GM21360 (cell line): Measurements from ENCODE around the gene HMGB3.
"Not testable (repeated sequence)": the region's sequence is repeated elsewhere in the genome, so short reads cannot be mapped to it uniquely, and the experiment has no call there.

Experiments used
- ATAC-seq: cut with Tn5 transposase; IDR thresholded peaks from one replicate; pipeline ENCODE4 v1.9.1; 2021; ENCODE audit warnings: mild to moderate bottlenecking, moderate library complexity; ENCODE audit not compliant: unreplicated experiment

The HMGB3 gene

DNA sequence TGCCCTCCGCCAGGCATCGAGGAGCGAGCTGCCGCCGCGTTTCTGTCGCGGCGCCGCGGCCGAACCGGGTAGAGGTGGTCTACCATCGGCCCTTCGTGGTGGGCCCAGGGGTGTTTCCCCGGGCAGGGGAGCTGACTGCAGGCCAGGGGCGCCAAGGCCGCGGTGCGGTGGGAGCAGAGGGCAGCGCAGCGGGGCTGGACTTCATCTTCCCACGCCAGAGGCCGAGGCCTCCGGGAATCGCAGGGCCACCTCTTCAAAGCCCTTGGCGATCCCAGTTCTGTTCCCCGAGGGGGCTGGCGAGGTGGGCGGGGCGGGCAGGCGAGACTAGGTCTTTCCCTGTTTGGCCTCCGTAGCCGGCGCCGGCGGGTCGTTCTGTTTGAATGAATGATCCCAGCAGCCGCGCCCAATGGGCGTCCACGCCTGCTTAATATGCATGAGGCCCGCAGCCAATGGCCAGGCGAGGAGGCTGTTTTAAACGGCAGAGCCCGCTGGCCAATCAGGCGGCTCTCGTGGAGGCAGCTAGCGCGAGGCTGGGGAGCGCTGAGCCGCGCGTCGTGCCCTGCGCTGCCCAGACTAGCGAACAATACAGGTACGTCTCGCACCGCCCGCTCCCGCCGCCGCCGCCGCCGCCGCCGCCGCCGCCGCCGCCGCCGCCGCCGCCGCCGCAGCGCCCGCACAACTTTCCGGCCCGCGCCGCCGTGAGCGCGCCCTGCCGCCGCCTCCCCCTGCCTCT, at the start of gene HMGB3:
Gene HMGB3, plus strand, starts transcription at position 548 of the 733 bp plus-strand sequence. CDS start 2,265 bp downstream, outside the sequence.
- ATAC-seq, result peak; percentile 95

DNA sequence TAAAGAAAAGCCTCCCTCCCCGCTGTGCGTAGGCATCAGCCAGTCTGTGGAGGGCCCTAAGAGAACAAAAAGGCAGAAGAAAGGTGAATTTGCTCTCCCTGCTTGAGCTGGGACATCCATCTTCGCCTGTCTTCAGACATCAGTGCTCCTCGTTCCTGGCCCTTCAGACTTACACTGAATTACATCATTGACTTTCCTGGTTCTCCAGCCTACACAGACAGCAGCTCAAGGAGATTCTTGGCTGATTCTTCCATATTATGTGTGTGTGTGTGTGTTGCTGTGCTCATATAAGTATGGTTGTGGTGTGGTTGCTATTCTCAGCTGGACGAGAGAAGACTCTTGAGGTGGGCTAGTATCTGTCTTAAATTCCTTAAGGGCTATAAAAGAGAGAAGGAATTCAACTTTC, 49.2 kb upstream of the HMGB3 start:
- ATAC-seq, result no peak

DNA sequence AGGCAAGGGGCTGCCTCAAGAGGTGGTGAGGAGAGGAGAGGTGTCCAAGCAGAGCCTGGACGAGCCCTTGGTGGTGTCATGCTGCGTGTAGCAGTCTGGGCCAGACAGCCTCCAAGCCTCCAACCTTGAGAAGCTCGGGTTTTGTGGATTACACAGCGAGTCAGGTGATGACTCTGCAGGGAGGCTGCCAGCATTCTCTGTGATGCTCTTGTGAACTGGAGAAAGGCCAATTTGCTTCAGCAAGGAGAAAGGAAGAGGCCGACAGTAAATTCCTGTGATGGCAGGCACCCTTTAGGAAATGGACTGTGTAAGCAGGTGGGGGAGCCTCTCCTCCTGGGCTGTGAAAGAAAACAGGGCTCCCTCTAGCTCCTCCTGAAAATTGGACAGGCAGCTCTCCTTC, 48.7 kb upstream of the HMGB3 start:
- ATAC-seq, result no peak

DNA sequence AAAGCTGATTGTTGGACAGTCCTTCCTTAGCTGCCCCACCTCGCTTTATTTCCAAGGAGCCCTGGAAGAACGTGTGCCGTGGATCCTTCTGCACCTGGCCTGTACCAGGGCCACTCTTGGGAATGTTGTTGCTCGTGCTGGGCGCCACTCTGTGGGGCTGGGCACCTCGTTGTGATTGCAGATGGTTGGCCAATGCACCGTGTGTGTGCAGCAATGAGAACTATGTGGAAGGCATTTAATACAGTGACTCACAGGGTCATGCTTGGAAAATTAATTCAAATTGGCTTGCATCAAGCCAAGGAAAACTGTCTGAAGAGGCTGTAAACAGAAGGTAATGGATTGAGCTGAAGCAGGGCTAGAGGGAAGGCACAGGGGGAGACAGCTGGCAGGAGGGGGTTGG, 47.7 kb upstream of the HMGB3 start:
- ATAC-seq, result no peak

DNA sequence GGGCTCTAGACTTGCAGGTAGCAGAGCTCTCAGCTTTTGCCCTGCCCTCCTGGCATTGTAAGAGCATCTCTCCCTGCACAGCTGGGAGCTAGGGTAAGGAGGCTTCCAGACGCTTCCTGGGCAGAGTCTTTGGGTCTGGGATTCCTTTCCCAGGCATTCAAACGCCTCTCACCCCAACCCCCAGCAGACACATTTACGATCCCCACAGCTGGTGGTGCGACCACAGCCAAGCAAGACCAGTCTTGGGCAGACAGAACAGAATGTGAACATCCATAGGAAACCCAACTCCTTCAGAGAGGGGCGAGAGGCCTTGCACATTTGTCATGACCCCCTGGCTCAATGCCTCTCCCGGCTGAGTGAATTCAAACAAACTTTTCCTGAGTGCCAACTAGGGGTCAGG, 46.6 kb upstream of the HMGB3 start:
- ATAC-seq, result no peak

DNA sequence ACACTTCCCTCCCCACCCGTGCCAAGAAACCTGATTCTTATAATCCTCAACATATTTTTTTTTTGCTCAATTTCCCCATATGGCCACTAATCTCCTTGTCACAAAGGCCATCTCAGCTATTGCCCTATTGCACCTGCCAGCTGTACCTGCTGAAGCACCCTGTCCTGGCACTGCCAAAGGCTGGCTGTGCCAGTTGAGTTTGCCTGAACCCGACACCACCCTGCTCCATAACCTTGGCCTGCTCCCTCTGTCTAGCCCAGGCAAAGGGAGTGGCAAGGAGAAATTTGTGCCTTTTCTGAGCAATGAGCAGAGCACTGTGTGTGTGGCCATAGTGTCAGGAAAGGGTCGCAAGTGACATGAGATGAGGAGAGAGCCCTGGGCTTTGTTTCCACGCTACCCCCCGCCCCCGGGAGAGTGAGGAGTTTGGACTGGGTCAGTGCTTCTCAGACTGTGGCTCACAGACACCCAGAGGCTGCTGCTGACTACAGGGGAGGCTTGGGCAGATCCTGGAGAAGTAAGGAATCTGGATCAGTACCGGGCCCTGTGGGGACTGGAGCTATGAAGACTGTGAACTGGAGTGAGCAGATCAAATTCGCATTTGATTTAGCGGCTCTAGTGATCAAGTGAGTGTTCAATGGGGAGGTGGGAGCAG, 42.2 kb upstream of the HMGB3 start:
- ATAC-seq, result no peak

DNA sequence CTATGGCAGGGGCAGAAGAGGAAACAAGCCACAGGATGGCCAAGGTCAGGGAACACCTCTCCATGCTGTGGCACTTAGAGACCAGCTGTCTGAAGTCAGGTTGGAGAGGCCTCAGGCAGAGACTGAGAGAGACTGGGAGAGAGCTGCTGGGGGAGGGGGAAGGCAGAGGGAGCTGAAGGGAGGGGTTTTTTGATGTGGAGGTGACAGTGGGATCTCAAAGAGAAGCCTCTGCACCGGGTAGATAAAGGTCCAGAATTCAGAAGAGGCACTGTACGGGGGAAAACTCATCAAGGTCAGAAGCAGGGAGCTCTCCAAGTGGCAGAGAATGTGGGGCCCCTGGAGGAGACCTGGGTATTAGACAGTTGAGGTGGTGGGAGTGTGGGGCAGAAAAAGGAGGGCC, 41.6 kb upstream of the HMGB3 start:
- ATAC-seq, result no peak

DNA sequence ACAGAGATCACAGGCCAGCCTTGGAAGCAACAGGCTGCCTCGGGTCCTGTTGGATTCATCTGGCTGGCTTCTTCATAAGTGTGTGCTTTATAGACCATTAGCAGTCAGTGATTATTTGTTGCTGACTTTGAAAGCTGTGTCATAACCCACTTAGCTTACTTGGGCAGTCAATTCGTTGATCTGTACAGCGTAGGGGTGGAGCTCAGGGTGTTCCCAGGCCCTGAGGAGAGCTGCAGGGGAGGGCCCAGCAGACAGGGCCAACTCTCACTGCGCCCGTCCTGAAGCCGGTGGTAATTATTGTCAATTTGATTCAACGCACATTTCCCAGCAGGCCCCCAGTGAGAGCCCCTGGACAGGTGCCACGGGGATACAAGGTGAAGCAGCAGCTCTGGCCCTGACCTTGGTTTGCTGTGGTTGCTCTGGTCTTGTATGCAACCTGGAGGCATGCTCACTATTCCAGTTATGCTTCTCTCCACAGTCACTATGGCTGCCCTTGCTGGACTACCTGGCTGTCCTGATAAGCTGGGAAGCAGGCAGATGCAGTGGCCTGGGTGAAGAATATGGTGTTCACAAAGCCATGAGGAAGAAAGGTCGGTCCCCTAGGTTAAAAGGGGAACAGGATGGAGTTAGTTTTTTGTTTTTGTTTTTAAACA, 40.1 kb upstream of the HMGB3 start:
- no peak for ATAC-seq

DNA sequence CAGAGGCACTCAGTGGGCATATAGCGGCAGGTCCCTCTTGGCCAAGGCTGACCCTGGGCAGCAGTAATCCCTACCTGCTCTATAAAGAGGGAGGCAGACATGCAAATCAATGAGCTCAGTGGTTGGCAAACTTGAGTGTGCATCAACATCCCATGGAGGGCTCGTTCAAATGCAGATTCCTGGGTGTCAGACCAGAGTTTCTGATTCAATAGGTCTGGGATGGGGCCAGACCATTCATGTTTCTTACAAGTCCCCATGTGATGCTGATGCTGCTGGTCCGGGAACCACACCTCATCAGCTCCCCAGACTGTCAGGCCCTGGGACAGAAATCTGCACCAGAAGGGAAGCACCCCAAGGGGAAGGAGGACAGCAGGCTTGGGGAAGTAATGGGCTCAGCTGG, 38.9 kb upstream of the HMGB3 start:
- ATAC-seq, result no peak

DNA sequence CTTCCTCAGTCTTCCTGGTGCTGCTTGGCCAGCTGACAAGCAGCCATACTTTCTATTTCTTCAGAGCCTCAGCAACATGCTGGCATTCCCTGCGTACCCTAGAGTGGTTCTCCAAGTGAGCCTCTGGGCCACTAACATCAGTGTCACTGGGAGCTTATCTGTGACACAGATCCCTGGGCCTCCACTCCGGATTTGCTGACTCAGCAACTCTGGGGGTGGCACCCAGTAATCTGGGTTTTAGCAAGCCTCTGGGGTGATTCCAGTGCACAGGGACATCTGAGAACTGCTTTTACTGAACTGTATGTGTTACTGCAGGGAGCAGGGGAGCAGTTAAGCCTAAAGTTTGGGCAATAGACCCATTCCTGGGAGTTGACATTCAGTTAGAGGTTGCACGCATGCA, 28.2 kb upstream of the HMGB3 start:
- no peak for ATAC-seq

DNA sequence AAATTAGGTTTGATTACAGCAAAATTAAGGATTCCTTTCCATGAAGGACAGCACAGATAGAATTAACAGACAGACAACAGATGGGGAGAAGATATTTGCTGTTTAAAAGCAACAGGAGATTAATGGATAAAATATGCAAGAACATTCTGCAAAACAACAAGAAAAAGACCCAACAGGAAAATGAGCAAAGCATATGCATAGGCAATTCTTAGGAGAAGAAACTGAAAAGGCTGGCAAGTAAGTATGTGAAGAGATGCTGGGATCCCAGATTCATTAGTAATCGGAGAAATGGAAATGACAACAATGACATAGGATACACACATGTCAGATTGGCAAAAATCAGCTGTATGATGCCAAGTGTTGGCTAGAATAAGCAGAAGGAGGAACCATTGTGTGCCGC, 27.5 kb upstream of the HMGB3 start:
- no peak for ATAC-seq

DNA sequence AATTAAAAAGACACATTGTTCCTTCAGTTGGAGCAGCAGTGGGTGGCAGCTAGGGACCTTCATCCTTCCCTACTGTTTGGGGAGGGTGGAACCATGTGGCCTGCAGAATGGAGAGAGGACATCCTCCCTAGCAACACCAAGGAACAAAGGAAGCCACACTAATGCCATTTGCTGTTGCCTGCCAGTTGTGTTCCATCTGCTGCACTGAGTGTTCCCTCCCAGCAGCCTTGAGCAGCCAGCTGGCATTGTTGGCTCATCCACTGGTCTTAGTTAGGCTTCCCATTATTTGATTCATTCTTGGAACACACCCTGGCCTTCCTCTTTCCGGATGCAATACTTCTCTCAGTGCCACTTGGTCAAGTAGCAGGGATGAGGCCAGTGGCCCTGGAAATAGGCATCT, 25.0 kb upstream of the HMGB3 start:
- no peak for ATAC-seq

DNA sequence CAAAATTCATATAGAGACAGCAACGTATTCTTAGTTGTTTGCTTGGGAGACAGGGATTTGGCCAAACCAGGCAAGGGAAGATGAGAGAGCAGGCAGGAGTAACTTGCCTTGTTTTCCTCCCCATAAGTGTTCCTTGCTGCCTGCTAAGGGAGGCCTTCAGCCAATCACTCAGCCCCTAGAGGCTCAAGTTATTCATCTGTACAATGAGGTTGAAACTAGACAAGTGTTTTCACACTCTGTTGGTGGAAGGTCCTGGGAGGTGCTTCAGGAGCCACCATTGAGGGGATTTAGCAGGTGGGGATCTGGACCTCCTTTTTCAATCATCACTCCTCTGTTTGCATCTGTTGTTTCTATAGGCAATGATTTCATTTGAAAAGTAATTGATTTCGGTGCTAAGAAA, 23.6 kb upstream of the HMGB3 start:
- ATAC-seq, result no peak

DNA sequence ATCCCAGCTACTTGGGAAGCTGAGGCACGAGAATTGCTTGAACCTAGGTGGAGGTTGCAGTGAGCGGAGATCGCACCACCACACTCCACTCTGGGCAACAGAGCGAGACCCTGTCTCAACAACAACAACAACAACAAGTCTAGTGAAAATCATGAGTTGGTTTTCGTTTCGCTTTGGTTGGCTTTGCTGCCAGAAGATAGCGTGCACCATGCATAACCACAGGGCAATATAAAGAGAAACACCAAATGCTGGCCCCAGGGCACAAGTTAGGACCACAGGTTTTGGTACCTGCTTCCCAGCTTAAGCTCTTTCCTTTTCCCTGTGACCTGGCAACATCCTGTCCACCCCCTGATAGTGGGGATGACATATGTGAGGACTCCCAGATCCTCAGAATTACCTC, 21.5 kb upstream of the HMGB3 start:
- ATAC-seq, result no peak

DNA sequence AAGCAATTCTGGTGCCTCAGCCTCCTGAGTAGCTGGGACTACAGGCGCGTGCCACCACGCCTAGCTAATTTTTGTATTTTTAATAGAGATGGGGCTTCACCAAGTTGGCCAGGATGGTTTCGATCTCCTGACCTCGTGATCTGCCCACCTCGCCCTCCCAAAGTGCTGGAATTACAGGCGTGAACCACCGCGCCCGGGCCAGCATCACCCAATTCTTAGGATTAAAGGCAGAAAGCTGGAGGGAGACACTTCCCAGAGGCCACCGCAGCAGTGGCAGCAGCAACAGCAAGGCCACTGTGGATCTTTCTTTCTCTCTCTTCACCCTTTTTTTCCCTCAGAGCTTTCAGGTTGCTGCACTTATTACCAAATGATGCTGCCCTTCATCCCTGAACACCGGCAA, 18.7 kb upstream of the HMGB3 start:
- not testable (repeated sequence) for ATAC-seq

DNA sequence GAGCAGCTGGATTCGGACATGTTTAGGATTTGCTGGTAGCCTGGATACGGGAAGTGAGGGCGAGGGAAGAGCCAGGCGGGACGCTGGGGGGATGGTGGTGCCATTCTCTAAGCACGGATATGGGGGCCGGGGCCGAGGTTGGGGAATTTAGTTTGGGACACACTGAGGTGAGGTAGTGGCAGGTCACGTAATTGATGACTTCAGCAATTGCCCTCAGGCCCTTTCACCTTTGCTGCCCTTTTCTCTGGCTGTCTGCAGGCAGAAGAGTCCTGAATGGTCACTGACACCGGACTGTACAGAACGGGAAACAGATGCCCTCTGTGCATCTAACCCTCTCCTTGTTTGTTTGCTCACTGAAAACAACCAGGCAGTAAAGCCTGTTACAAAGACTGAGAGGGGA, 16.9 kb upstream of the HMGB3 start:
- no peak for ATAC-seq

DNA sequence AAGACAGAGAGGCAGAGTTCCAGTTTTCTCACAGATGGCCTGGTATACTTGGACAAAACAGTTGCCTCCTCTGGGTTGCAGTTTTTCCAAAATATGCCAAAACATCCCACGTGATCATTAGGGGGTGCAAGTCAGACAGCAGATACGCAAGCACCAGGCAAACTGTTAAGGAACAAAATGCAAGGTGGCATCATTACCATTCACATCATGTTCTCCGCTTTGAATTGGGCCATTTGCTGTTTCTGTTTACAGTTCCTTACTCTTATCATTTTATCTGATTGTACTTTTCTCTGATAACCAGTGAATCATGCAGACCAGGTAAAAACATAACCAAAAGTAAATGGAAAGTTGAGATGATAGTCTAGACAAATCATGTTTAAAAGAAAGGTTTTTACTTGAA, 16.4 kb upstream of the HMGB3 start:
- no peak for ATAC-seq

DNA sequence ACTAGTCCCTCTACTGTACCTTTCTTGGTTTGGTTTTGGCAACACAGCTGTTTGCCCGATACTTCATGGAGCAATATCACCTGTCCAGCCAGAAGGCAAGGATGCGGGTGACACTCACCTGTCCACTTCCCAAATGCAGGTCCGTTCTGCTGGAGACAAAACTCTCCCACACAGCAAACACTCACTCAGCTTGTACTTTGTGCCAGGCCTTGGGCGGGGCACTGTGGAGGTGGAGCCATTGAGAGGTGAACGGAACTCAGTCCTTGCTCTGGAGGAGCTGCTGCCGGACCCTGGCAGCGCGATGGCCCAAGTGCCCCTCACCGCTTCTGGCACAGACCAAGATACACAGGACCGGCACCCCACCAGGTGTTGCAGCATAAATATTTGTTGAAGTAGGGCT, 15.3 kb upstream of the HMGB3 start:
- ATAC-seq, result no peak

DNA sequence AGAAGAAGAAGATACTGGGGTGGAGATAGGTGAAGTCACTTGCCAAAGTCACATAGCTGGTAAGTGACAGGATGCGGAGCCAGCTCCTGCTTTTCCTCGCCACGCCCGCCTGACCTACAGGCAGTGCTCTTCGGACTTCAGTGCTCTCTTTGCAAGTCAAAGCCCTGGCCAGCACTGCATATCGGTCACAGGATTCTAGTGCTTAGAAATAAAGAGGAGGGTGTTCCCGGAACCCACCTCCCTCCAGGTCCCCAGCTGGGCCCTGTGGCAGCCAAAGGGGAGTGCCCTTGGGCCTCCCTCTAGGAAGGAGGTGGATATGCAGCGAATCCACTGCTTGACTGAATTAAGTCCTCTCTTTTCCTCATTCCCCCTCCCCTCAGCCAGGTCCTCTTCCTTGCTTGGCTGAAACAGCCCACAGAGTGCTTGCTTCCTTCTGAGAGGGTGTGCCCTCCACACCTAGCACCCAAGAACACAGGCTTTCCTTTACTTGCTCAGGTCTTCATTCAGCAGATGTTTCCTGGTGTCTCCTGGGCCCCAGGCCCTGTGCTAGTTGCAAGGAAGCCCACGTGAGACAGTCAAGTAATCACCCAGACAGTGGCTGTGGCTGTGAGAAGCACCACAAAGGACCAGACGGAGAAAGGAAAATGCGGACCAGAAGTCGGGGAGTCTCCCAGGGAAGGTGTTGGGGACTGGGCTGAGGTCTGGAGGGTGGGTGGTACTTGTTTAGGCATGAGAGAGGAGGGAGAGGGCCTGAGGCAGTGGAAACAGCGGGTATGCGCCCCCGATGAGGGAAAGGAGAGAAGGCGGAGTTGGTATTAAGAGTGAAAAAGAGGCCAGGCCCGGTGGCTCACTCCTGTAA, 14.0 kb upstream of the HMGB3 start:
- no peak for ATAC-seq

DNA sequence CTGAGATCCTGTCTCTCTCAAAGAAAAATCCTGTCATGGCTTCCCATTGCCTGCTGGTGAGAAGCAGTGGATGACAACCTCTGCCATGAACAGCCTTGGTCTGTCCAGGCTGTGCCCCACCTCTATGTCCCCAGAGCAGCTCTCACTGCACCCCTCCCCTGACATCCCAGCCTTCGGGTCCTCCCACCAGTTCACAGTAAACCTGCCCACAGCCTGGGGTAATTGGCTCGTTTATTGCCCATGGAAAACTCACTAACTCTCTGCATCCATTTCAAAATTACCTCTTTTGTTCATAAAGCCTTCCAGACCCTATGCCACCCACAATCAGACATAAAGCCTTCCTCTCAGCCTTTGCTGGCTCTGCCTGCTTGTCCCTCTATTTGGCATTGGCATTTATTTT, 10.7 kb upstream of the HMGB3 start:
- no peak for ATAC-seq

DNA sequence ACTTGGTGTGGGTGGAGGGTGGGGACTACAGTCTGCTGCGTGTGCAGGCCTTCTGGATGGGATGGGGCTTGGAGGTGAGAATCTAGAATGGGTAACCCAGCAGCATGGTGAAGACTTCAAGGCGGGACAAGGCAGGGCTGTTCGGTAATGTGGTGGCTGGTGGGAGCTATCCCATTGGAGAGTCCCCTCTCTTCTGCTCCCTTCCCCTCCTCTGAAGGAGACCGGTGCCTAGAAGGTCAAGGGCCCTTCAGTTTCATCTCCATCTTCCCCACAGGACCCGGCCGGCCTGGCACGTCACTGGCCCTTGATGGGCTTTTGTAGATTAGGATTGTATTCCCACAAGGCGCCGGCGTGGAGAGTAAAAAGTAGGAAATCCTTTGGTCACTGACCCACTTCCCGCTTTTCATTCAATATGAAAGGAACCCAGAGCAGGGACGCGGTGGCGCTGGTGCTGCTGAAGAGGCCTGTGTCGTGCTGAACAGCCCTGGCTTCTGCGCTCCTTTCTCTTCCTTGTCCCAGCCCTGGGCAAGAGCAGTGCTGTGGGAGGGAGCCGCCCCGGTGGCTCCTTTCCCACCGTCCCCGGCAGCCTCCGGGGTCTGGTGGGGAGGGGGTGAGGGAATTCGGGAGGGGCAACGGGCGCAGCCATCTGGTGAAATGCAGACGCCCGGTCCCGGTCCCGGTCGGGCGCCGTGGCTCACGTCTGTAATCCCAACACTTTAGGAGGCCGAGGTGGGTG, 7.3 kb upstream of the HMGB3 start:
- ATAC-seq, result no peak
